ENCODE data around the gene THYN1. TPM values are rescaled to one million over a fixed set of nuclear protein-coding genes. Genes with fewer than 3 reads are reported as not detected.

The THYN1 gene
- total RNA-seq, 4 donors from 2014 or later = 49.8 to 143 (median 53.6) TPM

DNA sequence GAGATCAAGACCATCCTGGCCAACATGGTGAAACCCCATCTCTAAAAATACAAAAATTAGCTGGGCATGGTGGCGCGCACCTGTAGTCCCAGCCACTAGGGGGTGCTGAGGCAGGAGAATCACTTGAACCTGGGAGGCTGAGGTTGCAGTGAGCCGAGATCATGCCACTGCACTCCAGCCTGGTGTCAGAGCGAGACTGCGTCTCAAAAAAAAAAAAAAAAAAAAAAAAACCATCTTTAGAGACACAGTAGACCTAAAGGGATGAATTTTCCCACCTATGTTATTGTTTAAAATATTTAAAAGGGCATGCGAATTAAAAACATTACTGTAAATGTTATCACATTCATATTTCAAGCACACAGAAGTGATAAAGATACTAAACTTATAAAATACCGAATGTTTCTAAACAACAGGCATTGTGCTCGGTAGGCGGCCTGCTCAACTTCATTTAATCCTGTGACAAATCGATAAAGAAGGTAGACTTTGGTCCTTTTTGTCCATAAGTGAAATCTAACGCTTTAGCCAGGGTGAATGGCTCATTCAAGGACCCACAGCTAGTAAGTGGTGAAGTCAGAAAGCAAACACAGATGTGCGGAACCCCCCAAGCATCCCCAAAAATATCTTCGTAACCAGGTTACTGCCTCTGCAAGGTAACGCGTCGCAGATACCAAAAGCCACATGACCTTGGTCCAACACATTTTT, 45.5 kb downstream of the THYN1 start:
- Histone ChIP-seq H3K27me3 (no peaks in the 10 kb centered on the region), H3K4me1 (no peaks in the 10 kb centered on the region), H3K36me3 (no peaks in the 10 kb centered on the region), H3K9me3 (no peaks in the 10 kb centered on the region), H3K4me3 (no peak overlapping the region), H3K27ac (no peak overlapping the region)
- peak; percentile 41 to 59 (median 50) for TF ChIP-seq CTCF (IDR thresholded peaks at IDR 0.05)
- no peak for TF ChIP-seq POLR2A (IDR thresholded peaks at IDR 0.05)
- DNase-seq = peak in 1 of 2 donors; percentile 35
- intact Hi-C loops (cut with DNase I; ENCODE audit: low total_unique reads) = no loop called here

DNA sequence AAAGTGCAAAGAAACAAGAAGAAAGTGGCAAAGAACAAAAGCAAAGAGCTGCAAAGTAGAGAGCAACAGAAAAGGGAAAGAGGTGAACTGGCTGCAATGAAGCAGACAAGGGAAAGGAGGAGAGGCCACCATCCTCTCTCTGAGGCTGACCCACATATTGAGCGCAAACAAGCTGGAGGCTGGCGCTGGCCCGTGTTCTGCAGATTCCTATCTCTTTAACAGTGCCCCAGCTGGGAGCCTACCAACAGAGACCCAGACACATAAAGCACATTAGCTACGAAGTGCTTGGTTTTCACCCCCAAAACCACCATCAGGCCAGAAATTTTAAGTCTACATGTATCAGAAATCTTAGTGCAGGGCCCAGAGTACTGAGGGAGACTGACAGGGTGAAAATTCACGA, 47.0 kb downstream of the THYN1 start:
- intact Hi-C loops (cut with DNase I; ENCODE audit: low total_unique reads) = no loop called here
- TF ChIP-seq CTCF (IDR thresholded peaks at IDR 0.05) = no peak
- no peak for TF ChIP-seq POLR2A (IDR thresholded peaks at IDR 0.05)
- Histone ChIP-seq H3K4me3 (no peak overlapping the region), H3K27me3 (no peaks in the 10 kb centered on the region), H3K9me3 (no peaks in the 10 kb centered on the region), H3K27ac (no peak overlapping the region), H3K4me1 (no peaks in the 10 kb centered on the region), H3K36me3 (no peaks in the 10 kb centered on the region)
- DNase-seq = no peak

DNA sequence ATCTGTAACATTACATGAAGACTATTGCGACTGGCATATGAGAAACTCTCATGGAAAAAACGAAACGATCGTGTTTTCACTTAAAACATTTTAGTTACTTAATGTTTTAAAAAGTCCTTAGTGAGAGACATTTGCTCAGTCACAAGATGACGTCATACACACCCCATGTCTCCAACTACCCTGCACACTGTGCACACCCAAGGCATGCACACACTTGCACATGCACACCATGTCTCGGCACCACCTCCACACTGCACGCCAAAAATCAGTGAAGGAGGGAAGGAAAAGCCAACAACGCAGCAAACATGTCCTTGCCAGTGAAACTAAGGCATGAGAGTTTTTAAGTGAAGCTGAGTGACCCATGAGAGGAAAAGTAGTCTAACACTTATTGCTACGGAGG, 47.4 kb downstream of the THYN1 start:
- H3K9me3 ChIP-seq = no peaks in the 10 kb centered on the region
- no peaks in the 10 kb centered on the region for H3K27me3 ChIP-seq
- TF ChIP-seq CTCF (IDR thresholded peaks at IDR 0.05) = no peak
- no peak for TF ChIP-seq POLR2A (IDR thresholded peaks at IDR 0.05)
- H3K4me3 ChIP-seq = no peak overlapping the region
- no peaks in the 10 kb centered on the region for H3K4me1 ChIP-seq
- no peak for DNase-seq
- H3K36me3 ChIP-seq = no peaks in the 10 kb centered on the region
- no peak overlapping the region for H3K27ac ChIP-seq
- intact Hi-C loops (cut with DNase I; ENCODE audit: low total_unique reads) = no loop called here

- Histone ChIP-seq H3K27me3 (no peaks in the 10 kb centered on the region), H3K4me1 (no peaks in the 10 kb centered on the region), H3K9me3 (no peaks in the 10 kb centered on the region), H3K4me3 (no peak overlapping the region), H3K36me3 (no peaks in the 10 kb centered on the region), H3K27ac (no peak overlapping the region)
- DNase-seq = no peak
- TF ChIP-seq CTCF (IDR thresholded peaks at IDR 0.05) (no peak), POLR2A (IDR thresholded peaks at IDR 0.05) (no peak)
- intact Hi-C loops (cut with DNase I; ENCODE audit: low total_unique reads) = no loop called here
Observed at GRCh38 chr11:134202661-134203060, 50.5 kb downstream of the THYN1 start.

DNA sequence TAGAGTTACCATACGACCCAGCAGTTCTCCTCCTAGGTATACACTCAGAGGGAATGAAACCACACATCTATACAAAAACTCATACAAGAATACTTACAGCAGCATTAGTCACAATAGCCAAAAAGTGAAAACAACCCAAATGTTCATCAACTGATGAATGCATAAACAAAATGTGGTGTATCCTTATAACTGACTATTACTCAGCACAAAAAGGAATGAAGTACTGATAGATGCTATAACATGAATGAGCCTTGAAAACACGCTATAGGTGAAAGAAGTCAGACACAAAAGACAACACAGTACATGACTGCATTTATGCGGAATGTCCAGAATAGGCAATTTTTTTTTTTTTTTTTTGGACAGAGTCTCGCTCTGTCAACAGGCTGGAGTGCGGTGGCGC, 52.5 kb downstream of the THYN1 start:
- TF ChIP-seq POLR2A (IDR thresholded peaks at IDR 0.05) (no peak), CTCF (IDR thresholded peaks at IDR 0.05) (no peak)
- no peaks in the 10 kb centered on the region for H3K9me3 ChIP-seq
- H3K27ac ChIP-seq = no peak overlapping the region
- no peak overlapping the region for H3K4me3 ChIP-seq
- DNase-seq = no peak
- H3K27me3 ChIP-seq = no peaks in the 10 kb centered on the region
- intact Hi-C loops (cut with DNase I; ENCODE audit: low total_unique reads) = no loop called here
- H3K4me1 ChIP-seq = no peaks in the 10 kb centered on the region
- H3K36me3 ChIP-seq = no peaks in the 10 kb centered on the region

Measured in uterus (tissue), 4 donors.